Activated naive CD4-positive, alpha-beta T cell treated with anti-CD3 and anti-CD28 coated beads, Interleukin-2, amount 50 U/mL, for 16 hours (primary cell): ENCODE data around the gene PPIB.
"Not testable (repeated sequence)": the region's sequence is repeated elsewhere in the genome, so short reads cannot be mapped to it uniquely, and the experiment has no call there.

Experiments
- DNase-seq: peaks from one replicate; pipeline ENCODE4 v3.0.0-alpha.2; 2020

PPIB gene

GRCh38 chr15:64137226-64137833 lies 25.5 kb downstream of the PPIB start:
- DNase-seq, result no peak

GRCh38 chr15:64136347-64136746 lies 26.5 kb downstream of the PPIB start:
- no peak for DNase-seq

- no peak for DNase-seq
These were observed 28.4 kb downstream of the PPIB start for GRCh38 chr15:64134345-64134829.

- no peak for DNase-seq
These were observed 29.0 kb downstream of the PPIB start for GRCh38 chr15:64133623-64134344.

GRCh38 chr15:64132217-64132616 lies 30.6 kb downstream of the PPIB start:
- no peak for DNase-seq

GRCh38 chr15:64131547-64131946 lies 31.3 kb downstream of the PPIB start:
- no peak for DNase-seq

GRCh38 chr15:64130159-64130558 lies 32.7 kb downstream of the PPIB start:
- DNase-seq, result no peak

- no peak for DNase-seq
These were observed 35.1 kb downstream of the PPIB start for GRCh38 chr15:64127521-64128270.

- DNase-seq, result no peak
These were observed 36.8 kb downstream of the PPIB start for GRCh38 chr15:64125978-64126377.

GRCh38 chr15:64122936-64123351 lies 39.9 kb downstream of the PPIB start:
- DNase-seq, result no peak

- DNase-seq, result no peak
These were observed 40.4 kb downstream of the PPIB start for GRCh38 chr15:64122444-64122843.

- DNase-seq, result no peak
These were observed 41.2 kb downstream of the PPIB start for GRCh38 chr15:64121614-64122013.

- DNase-seq, result not testable (repeated sequence)
These were observed 42.5 kb downstream of the PPIB start for GRCh38 chr15:64120322-64120721.

- DNase-seq, result no peak
These were observed 44.9 kb downstream of the PPIB start for GRCh38 chr15:64117759-64118487.

GRCh38 chr15:64112904-64113303 lies 49.9 kb downstream of the PPIB start:
- no peak for DNase-seq

GRCh38 chr15:64112073-64112772 lies 50.6 kb downstream of the PPIB start:
- no peak for DNase-seq

GRCh38 chr15:64111679-64112050 lies 51.2 kb downstream of the PPIB start:
- DNase-seq, result no peak

- DNase-seq, result no peak
These were observed 51.7 kb downstream of the PPIB start for GRCh38 chr15:64110950-64111678.

- DNase-seq, result not testable (repeated sequence)
These were observed 52.6 kb downstream of the PPIB start for GRCh38 chr15:64110108-64110701.

GRCh38 chr15:64107337-64107736 lies 55.5 kb downstream of the PPIB start:
- DNase-seq, result no peak
